H1 (cell line): ENCODE measurements around the gene TLE5. TPM values are rescaled to one million over a fixed set of nuclear protein-coding genes. Genes with fewer than 3 reads are reported as not detected.

Experiments
- FOSL1 ChIP-seq: IDR thresholded peaks from 2 replicates; pipeline ENCODE4 v1.6.1; 2011; ENCODE audit warnings: mild to moderate bottlenecking, low read depth, low read length, moderate library complexity; ENCODE audit not compliant: insufficient read depth
- GABPA ChIP-seq: IDR thresholded peaks from 2 replicates; pipeline ENCODE4 v1.6.1; 2011; ENCODE audit warnings: mild to moderate bottlenecking, low read length, moderate library complexity, borderline replicate concordance; ENCODE audit not compliant: insufficient read depth
- GTF2F1 ChIP-seq: IDR thresholded peaks from 2 replicates; pipeline ENCODE4 v1.6.1; 2012; ENCODE audit warnings: low read depth, low read length, improper control_type of control experiment, borderline replicate concordance
- SP1 ChIP-seq: IDR thresholded peaks from 2 replicates; pipeline ENCODE4 v1.6.1; 2011; ENCODE audit warnings: low read depth, low read length
- polyA plus RNA-seq, 7 experiments: library from polyadenylated mRNA; depleted of rRNA in 3 of 7; stranded (reverse) in 5 of 7; unstranded in 2 of 7; fragments of >200 nt in 5 of 7; fragments of 200-250 nt in 2 of 7; gene quantifications; 1 replicate in 5 of 7; 2 replicates in 1 of 7; 4 replicates in 1 of 7; pipeline versions ENCODE4 v1.2.1 to v1.2.3, GENCODE V29; 2011 to 2013; ENCODE audit warnings: missing spikeins in 2 of 7, mixed read lengths in 2 of 7
- total RNA-seq: library from RNA; stranded (reverse); fragmentation: NEBNext Ultra II Directional; extraction: Animal tissue kit (Norgen Biotek cat#: 25700); gene quantifications from 2 replicates; pipeline ENCODE4 v1.2.1, GENCODE V29; 2021
- TF ChIP-seq, protein P1 (sequence below): fragments of 300-600 bp; sonication (generic); IDR thresholded peaks from 2 replicates; pipeline ENCODE4 v1.7.1; 2012; ENCODE audit warnings: low read length, moderate library complexity, mild to moderate bottlenecking, inconsistent platforms; ENCODE audit not compliant: insufficient replicate concordance
- TF ChIP-seq, protein P2 (sequence below): IDR thresholded peaks from 2 replicates; pipeline ENCODE4 v1.6.1; 2011; ENCODE audit warnings: low read depth, mild to moderate bottlenecking, low read length; ENCODE audit not compliant: insufficient read depth

The TLE5 gene
- total and polyA plus RNA-seq, 2 of the 8 experiments (the other 6 are each of a cell fraction or from before 2014, with no cell fraction given), result 187 to 285 TPM

DNA sequence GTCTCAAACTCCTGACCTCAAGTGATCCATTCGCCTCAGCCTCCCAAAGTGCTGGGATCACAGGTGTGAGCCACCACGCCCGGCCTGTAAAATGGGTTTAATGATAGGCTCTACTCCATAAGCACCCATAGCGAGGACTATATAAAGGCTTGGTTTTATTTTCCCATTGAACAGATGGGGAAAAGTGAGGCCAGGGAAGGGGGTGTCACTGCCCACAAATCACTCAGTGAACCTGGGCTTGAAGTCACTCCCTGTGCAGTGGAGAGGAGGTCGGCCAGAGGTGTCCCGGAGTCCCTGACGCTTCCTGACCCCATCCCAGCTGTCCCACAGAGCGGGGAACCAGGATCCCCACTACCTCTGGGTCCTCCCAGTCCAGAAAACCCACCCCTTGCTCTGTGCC, 48.2 kb downstream of the TLE5 start (continued):
- TF ChIP-seq, protein P1, sequence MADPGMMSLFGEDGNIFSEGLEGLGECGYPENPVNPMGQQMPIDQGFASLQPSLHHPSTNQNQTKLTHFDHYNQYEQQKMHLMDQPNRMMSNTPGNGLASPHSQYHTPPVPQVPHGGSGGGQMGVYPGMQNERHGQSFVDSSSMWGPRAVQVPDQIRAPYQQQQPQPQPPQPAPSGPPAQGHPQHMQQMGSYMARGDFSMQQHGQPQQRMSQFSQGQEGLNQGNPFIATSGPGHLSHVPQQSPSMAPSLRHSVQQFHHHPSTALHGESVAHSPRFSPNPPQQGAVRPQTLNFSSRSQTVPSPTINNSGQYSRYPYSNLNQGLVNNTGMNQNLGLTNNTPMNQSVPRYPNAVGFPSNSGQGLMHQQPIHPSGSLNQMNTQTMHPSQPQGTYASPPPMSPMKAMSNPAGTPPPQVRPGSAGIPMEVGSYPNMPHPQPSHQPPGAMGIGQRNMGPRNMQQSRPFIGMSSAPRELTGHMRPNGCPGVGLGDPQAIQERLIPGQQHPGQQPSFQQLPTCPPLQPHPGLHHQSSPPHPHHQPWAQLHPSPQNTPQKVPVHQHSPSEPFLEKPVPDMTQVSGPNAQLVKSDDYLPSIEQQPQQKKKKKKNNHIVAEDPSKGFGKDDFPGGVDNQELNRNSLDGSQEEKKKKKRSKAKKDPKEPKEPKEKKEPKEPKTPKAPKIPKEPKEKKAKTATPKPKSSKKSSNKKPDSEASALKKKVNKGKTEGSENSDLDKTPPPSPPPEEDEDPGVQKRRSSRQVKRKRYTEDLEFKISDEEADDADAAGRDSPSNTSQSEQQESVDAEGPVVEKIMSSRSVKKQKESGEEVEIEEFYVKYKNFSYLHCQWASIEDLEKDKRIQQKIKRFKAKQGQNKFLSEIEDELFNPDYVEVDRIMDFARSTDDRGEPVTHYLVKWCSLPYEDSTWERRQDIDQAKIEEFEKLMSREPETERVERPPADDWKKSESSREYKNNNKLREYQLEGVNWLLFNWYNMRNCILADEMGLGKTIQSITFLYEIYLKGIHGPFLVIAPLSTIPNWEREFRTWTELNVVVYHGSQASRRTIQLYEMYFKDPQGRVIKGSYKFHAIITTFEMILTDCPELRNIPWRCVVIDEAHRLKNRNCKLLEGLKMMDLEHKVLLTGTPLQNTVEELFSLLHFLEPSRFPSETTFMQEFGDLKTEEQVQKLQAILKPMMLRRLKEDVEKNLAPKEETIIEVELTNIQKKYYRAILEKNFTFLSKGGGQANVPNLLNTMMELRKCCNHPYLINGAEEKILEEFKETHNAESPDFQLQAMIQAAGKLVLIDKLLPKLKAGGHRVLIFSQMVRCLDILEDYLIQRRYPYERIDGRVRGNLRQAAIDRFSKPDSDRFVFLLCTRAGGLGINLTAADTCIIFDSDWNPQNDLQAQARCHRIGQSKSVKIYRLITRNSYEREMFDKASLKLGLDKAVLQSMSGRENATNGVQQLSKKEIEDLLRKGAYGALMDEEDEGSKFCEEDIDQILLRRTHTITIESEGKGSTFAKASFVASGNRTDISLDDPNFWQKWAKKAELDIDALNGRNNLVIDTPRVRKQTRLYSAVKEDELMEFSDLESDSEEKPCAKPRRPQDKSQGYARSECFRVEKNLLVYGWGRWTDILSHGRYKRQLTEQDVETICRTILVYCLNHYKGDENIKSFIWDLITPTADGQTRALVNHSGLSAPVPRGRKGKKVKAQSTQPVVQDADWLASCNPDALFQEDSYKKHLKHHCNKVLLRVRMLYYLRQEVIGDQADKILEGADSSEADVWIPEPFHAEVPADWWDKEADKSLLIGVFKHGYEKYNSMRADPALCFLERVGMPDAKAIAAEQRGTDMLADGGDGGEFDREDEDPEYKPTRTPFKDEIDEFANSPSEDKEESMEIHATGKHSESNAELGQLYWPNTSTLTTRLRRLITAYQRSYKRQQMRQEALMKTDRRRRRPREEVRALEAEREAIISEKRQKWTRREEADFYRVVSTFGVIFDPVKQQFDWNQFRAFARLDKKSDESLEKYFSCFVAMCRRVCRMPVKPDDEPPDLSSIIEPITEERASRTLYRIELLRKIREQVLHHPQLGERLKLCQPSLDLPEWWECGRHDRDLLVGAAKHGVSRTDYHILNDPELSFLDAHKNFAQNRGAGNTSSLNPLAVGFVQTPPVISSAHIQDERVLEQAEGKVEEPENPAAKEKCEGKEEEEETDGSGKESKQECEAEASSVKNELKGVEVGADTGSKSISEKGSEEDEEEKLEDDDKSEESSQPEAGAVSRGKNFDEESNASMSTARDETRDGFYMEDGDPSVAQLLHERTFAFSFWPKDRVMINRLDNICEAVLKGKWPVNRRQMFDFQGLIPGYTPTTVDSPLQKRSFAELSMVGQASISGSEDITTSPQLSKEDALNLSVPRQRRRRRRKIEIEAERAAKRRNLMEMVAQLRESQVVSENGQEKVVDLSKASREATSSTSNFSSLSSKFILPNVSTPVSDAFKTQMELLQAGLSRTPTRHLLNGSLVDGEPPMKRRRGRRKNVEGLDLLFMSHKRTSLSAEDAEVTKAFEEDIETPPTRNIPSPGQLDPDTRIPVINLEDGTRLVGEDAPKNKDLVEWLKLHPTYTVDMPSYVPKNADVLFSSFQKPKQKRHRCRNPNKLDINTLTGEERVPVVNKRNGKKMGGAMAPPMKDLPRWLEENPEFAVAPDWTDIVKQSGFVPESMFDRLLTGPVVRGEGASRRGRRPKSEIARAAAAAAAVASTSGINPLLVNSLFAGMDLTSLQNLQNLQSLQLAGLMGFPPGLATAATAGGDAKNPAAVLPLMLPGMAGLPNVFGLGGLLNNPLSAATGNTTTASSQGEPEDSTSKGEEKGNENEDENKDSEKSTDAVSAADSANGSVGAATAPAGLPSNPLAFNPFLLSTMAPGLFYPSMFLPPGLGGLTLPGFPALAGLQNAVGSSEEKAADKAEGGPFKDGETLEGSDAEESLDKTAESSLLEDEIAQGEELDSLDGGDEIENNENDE, result no peak
- TF ChIP-seq GTF2F1, result no peak
- TF ChIP-seq, protein P2, sequence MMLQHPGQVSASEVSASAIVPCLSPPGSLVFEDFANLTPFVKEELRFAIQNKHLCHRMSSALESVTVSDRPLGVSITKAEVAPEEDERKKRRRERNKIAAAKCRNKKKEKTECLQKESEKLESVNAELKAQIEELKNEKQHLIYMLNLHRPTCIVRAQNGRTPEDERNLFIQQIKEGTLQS, result no peak
- TF ChIP-seq GABPA, result no peak
- no peak for TF ChIP-seq FOSL1
- TF ChIP-seq SP1, result no peak
